ENCODE data around the gene CD3D. TPM values are rescaled to one million over a fixed set of nuclear protein-coding genes. Genes with fewer than 3 reads are reported as not detected.

CD3D gene
- total RNA-seq: 1 to 10 TPM in 2 of 4 donors, not detected in 2; 1.4 to 1.7 TPM
- polyA plus RNA-seq: 10 to 100 TPM in 1 of 3 donors, 1 to 10 TPM in 1, not detected in 1; 2.5 to 57.0 TPM

GRCh38 chr11:118342503-118343161, at the start of gene CD3D:
TSS of gene CD3D (minus strand) at chr11:118342705. CDS start at chr11:118342607, 98 bp downstream.
- Histone ChIP-seq H3K36me3 (no peaks in the 10 kb centered on the region), H3K9me3 (no peaks in the 10 kb centered on the region), H3K27ac (no peak within 1 kb of the TSS), H3K4me3 (no peak within 1 kb of the TSS), H3K4me1 (no peaks in the 10 kb centered on the region), H3K27me3 (peaks cover 0 to 24% (median 0%) of the 10 kb centered on the region in 3 donors)
- intact Hi-C loops (cut with DNase I): no loop called here
- no peak for DNase-seq
- TF ChIP-seq EP300 (IDR thresholded peaks at IDR 0.05) (no peak), POLR2AphosphoS5 (IDR thresholded peaks at IDR 0.05) (no peak), CTCF (IDR thresholded peaks at IDR 0.05) (no peak), POLR2A (IDR thresholded peaks at IDR 0.05) (no peak)
- WGBS, 2 donors: 73 to 85% methylated on average over 13 of the region's 13 CpGs

GRCh38 chr11:118383657-118384056, 41.2 kb upstream of the CD3D start:
- 92 to 96% methylated on average over 3 of the region's 3 CpGs for WGBS, 2 donors
- no peaks in the 10 kb centered on the region for H3K4me1 ChIP-seq
- intact Hi-C loops (cut with DNase I): no loop called here
- no peaks in the 10 kb centered on the region for H3K27me3 ChIP-seq
- no peak for TF ChIP-seq EP300 (IDR thresholded peaks at IDR 0.05)
- no peak for TF ChIP-seq POLR2A (IDR thresholded peaks at IDR 0.05)
- no peak for TF ChIP-seq POLR2AphosphoS5 (IDR thresholded peaks at IDR 0.05)
- TF ChIP-seq CTCF (IDR thresholded peaks at IDR 0.05): no peak
- no peak overlapping the region for H3K27ac ChIP-seq
- H3K4me3 ChIP-seq: no peak overlapping the region
- DNase-seq: no peak
- no peaks in the 10 kb centered on the region for H3K9me3 ChIP-seq
- peaks cover 48 to 100% (median 74%) of the 10 kb centered on the region in 4 donors for H3K36me3 ChIP-seq

- no peak for DNase-seq
- 94 to 98% methylated on average over 3 of the region's 3 CpGs for WGBS, 2 donors
- intact Hi-C loops (cut with DNase I): no loop called here
Observed at GRCh38 chr11:118382954-118383353, 40.4 kb upstream of the CD3D start.

GRCh38 chr11:118380571-118380970, 38.1 kb upstream of the CD3D start:
- Histone ChIP-seq H3K4me3 (no peak overlapping the region), H3K27ac (no peak overlapping the region), H3K9me3 (no peaks in the 10 kb centered on the region), H3K27me3 (no peaks in the 10 kb centered on the region), H3K36me3 (peaks cover 46 to 100% (median 64%) of the 10 kb centered on the region in 4 donors), H3K4me1 (no peaks in the 10 kb centered on the region)
- TF ChIP-seq EP300 (IDR thresholded peaks at IDR 0.05) (no peak), POLR2AphosphoS5 (IDR thresholded peaks at IDR 0.05) (no peak)
- DNase-seq: no peak
- intact Hi-C loops (cut with DNase I): no loop called here

More at GRCh38 chr11:118382954-118383353, 40.4 kb upstream of the CD3D start:
- Histone ChIP-seq H3K9me3 (no peaks in the 10 kb centered on the region), H3K4me3 (no peak overlapping the region), H3K4me1 (no peaks in the 10 kb centered on the region), H3K27me3 (no peaks in the 10 kb centered on the region), H3K27ac (no peak overlapping the region), H3K36me3 (peaks cover 48 to 100% (median 74%) of the 10 kb centered on the region in 4 donors)
- TF ChIP-seq EP300 (IDR thresholded peaks at IDR 0.05) (no peak), POLR2A (IDR thresholded peaks at IDR 0.05) (no peak), CTCF (IDR thresholded peaks at IDR 0.05) (no peak), POLR2AphosphoS5 (IDR thresholded peaks at IDR 0.05) (no peak)

- intact Hi-C loops (cut with DNase I): no loop called here
- H3K9me3 ChIP-seq: no peaks in the 10 kb centered on the region
- no peak overlapping the region for H3K4me3 ChIP-seq
- DNase-seq: no peak
- peaks cover 37 to 100% (median 62%) of the 10 kb centered on the region in 4 donors for H3K36me3 ChIP-seq
- 96% methylated on average over 4 of the region's 4 CpGs for WGBS, 2 donors
- H3K4me1 ChIP-seq: no peaks in the 10 kb centered on the region
- H3K27ac ChIP-seq: no peak overlapping the region
- no peak for TF ChIP-seq POLR2A (IDR thresholded peaks at IDR 0.05)
- TF ChIP-seq POLR2AphosphoS5 (IDR thresholded peaks at IDR 0.05): no peak
- no peak for TF ChIP-seq CTCF (IDR thresholded peaks at IDR 0.05)
- TF ChIP-seq EP300 (IDR thresholded peaks at IDR 0.05): no peak
- H3K27me3 ChIP-seq: no peaks in the 10 kb centered on the region
Observed at GRCh38 chr11:118379497-118379896, 37.0 kb upstream of the CD3D start.
